Testis (tissue), 3 donors: ENCODE results near the gene OSBPL3. TPM values are rescaled to one million over a fixed set of nuclear protein-coding genes. Genes with fewer than 3 reads are reported as not detected.

Experiments
- DNase-seq: peaks from one replicate; pipeline ENCODE4 v3.0.0-alpha.2; 2019
- H3K27ac ChIP-seq, 2 donors: fragments of 200-600 bp; sonication (generic); one replicate each; pipeline ENCODE4 v1.5.1; 2019
- H3K27me3 ChIP-seq: fragments of 200-600 bp; sonication (generic); one replicate; pipeline ENCODE4 v1.5.1; 2019
- H3K36me3 ChIP-seq: fragments of 200-600 bp; sonication (generic); one replicate; pipeline ENCODE4 v1.5.1; 2017; ENCODE audit warnings: low read depth; ENCODE audit errors: missing control alignments
- H3K4me1 ChIP-seq: fragments of 200-600 bp; sonication (generic); one replicate; pipeline ENCODE4 v1.5.1; 2019
- H3K4me3 ChIP-seq, 2 donors: fragments of 200-600 bp; sonication (generic); one replicate each; pipeline ENCODE4 v1.5.1; 2017 to 2019
- H3K9me3 ChIP-seq: fragments of 200-600 bp; sonication (generic); one replicate; pipeline ENCODE4 v1.5.1; 2017
- CTCF ChIP-seq, 3 experiments: fragments of 450-650 bp in 2 of 3; fragments of 200-600 bp in 1 of 3; sonication (generic) in 1 of 3; IDR thresholded peaks; one replicate each; pipeline ENCODE4 v1.5.1; 2016 to 2019; ENCODE audit warnings: antibody characterized with exemption in 3 of 3, mild to moderate bottlenecking in 2 of 3, moderate library complexity in 1 of 3
- POLR2A ChIP-seq: fragments of 450-650 bp; IDR thresholded peaks from one replicate; pipeline ENCODE4 v1.6.1; 2017; ENCODE audit warnings: antibody characterized with exemption, mild to moderate bottlenecking, moderate library complexity
- WGBS, 2 donors: methylation state at CpG; one replicate each; pipeline ENCODE4 v1.1.5; 2018; 5-methylcytosine and 5-hydroxymethylcytosine counted together
- intact Hi-C: fragments of 100-400 bp; cut with DNase I; formaldehyde crosslinking; loops from one replicate; pipeline ENCODE4 v1.15.1; 2023; ENCODE audit warnings: low total_unique reads
- polyA plus RNA-seq: library from polyadenylated mRNA; stranded (reverse); fragments of 350-450 nt; fragmentation: Illumina TruSeq; extraction: RNeasy Lipid Tissue Mini Kit (QIAGEN cat#74804); gene quantifications from one replicate; pipeline ENCODE4 v1.2.3, GENCODE V29; 2014; ENCODE audit warnings: low read depth, low replicate concordance; ENCODE audit not compliant: insufficient read depth
- total RNA-seq, 2 donors: library from RNA; depleted of rRNA; stranded (reverse); fragments of >200 nt; gene quantifications; one replicate each; pipeline ENCODE4 v1.2.3, GENCODE V29; 2016

OSBPL3 gene
- total and polyA plus RNA-seq, 3 donors from 2014 or later: 5.6 to 9.4 (median 6.9) TPM

GRCh38 chr7:24943096-24943948, 36.7 kb downstream of the OSBPL3 start:
- TF ChIP-seq CTCF (IDR thresholded peaks at IDR 0.05) (no peak), POLR2A (no peak)
- Histone ChIP-seq H3K27ac (no peak overlapping the region), H3K36me3 (no peaks in the 10 kb centered on the region), H3K4me1 (no peaks in the 10 kb centered on the region), H3K27me3 (no peaks in the 10 kb centered on the region), H3K4me3 (no peak overlapping the region), H3K9me3 (no peaks in the 10 kb centered on the region)
- no peak for DNase-seq
- intact Hi-C loops: no loop called here
- WGBS, 2 donors: 80 to 87% methylated on average over 5 of the region's 5 CpGs

GRCh38 chr7:24942226-24942625, 37.8 kb downstream of the OSBPL3 start:
- H3K36me3 ChIP-seq: no peaks in the 10 kb centered on the region
- no peaks in the 10 kb centered on the region for H3K9me3 ChIP-seq
- no peak for TF ChIP-seq CTCF (IDR thresholded peaks at IDR 0.05)
- TF ChIP-seq POLR2A: no peak
- H3K4me3 ChIP-seq: no peak overlapping the region
- WGBS, 2 donors: 88 to 89% methylated on average over 5 of the region's 5 CpGs
- DNase-seq: no peak
- H3K4me1 ChIP-seq: no peaks in the 10 kb centered on the region
- no peak overlapping the region for H3K27ac ChIP-seq
- no peaks in the 10 kb centered on the region for H3K27me3 ChIP-seq
- intact Hi-C loops: no loop called here

GRCh38 chr7:24939416-24939815, 40.6 kb downstream of the OSBPL3 start:
- H3K27me3 ChIP-seq: no peaks in the 10 kb centered on the region
- no peaks in the 10 kb centered on the region for H3K36me3 ChIP-seq
- H3K4me1 ChIP-seq: no peaks in the 10 kb centered on the region
- H3K9me3 ChIP-seq: no peaks in the 10 kb centered on the region
- no peak overlapping the region for H3K27ac ChIP-seq
- 68 to 80% methylated on average over 1 of the region's 1 CpG for WGBS, 2 donors
- intact Hi-C loops: no loop called here
- no peak for TF ChIP-seq CTCF (IDR thresholded peaks at IDR 0.05)
- no peak for TF ChIP-seq POLR2A
- no peak overlapping the region for H3K4me3 ChIP-seq
- DNase-seq: no peak

- Histone ChIP-seq H3K4me1 (no peaks in the 10 kb centered on the region), H3K36me3 (no peaks in the 10 kb centered on the region), H3K4me3 (no peak overlapping the region), H3K9me3 (no peaks in the 10 kb centered on the region), H3K27ac (no peak overlapping the region), H3K27me3 (no peaks in the 10 kb centered on the region)
- WGBS, 2 donors: 76 to 83% methylated on average over 3 of the region's 3 CpGs
- DNase-seq: no peak
- TF ChIP-seq POLR2A (no peak), CTCF (IDR thresholded peaks at IDR 0.05) (no peak)
- intact Hi-C loops: no loop called here
Observed at GRCh38 chr7:24936121-24936824, 43.7 kb downstream of the OSBPL3 start.
